NOMO-1 (cell line): Measurements from ENCODE around the gene ETNK1.
"Not testable (repeated sequence)": the region's sequence is repeated elsewhere in the genome, so short reads cannot be mapped to it uniquely, and the experiment has no call there.

Source experiments
- DNase-seq, 2 experiments: peaks; one replicate each; lab custom pipeline; 2025; ENCODE audit not compliant: unreplicated experiment in 2 of 2; lab: John Stamatoyannopoulos, UW

ETNK1 gene

DNA sequence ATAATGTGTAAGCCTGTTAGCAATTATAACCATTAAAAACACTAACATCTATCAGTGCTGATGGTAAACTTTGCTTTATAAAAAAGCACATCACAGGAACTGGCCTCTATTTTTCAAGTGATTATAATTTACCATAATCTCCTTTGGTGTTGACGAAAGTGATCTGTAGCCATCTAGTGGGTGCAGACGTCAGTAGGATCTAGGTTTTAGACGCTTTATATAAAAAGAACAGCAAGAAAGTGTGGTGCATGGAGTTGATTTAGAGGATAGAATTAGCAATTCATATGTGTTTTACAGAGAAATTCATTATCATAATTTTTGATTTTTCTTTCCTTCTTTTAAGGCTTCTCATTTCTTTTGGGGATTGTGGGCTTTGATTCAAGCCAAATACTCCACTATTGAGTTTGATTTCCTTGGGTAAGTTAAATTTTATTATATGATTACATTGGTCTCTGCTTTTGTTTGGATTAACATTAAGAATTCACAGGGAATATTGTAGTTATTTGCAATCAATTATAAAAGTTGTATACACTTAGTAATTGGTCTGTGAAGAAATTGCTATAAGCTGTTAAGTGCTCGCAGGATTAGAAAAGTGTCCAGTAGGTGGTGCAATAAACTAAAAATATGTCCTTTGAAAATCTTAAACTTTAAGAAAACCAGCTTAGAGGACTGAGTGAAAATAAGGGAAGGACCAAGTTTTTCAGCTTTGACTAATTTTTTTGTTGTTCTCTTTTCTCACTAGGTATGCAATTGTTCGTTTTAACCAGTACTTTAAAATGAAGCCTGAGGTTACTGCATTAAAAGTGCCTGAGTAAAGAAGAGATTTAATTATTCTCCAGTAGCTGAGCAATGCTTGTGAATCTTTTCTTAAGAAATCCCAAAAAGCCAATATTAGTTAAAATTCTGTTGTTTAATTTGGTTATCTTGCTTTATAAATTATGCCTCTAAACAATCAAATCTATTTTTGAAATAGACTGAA is 59.5 kb downstream of the ETNK1 start:
- DNase-seq, result peak; percentile 41 to 83

DNA sequence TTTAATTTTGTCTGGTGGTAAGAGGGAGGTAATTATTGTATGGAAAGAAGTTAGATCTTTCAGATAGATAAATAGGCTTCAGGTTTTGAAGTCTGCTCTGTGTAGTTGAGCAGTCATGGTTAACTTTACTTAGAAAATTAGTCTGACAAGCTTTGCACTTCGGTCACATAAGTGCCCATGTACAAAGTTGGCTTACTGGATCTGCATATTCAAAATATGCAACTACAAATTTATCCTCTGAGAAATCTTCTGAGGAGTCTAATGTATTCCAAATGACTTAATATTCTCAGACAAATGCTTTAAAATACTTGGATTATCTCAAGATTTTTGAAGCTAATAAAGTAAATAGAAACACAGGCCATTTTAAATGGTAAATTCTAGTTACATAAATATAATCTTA is 61.2 kb downstream of the ETNK1 start:
- no peak for DNase-seq

DNA sequence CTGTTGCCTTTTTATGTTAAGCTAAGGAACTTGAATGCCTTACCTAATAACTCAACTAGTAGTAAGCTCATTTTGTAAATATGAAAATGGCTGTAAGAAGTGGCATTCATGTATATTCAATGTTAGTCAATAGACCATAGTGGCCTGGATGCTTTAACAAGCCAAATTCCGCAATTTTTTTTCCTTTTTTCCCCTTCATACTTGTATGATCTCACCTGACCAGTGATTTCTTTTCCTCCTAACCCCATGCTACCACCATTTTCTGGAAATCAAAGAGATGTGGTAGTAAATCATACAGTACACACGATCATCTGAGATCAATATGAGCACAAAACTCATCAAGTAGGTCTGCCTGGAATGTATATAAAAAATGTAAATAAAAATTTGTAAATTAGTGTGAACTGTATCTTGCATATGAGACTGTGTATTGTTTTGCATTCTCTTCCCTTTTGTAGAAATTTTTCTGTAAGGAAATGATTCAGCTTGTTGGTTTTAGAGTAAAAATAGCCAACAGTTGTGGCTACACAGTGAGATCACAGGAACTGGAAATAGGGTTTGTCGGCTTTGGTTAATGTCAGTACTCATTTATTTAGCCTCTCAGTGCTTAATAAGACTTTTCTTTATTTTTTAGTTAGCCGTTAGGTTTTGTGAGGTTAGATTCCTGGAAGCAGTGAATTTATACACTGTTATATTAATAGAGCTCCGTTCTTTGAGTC is 62.5 kb downstream of the ETNK1 start:
- peak; percentile 55 to 93 for DNase-seq

DNA sequence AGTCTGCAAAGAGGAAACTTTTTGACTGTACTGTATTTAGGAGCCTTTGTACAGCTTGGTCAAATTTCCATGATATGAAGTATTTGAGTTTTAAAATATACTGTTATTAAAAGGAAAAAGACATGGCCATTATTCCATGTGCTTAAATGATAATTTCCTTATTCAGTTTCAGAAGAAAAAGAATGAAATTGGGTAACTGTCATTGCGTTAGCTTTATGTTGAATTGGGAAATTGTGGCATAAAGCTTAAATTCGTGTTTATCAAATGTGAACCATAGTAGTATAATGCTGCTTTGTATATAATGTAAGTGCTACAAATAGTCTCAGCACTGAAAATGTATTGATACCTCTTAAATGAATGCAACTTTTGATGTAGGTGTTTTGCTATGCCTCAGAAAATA is 64.9 kb downstream of the ETNK1 start:
- peak; percentile 2 to 50 for DNase-seq

DNA sequence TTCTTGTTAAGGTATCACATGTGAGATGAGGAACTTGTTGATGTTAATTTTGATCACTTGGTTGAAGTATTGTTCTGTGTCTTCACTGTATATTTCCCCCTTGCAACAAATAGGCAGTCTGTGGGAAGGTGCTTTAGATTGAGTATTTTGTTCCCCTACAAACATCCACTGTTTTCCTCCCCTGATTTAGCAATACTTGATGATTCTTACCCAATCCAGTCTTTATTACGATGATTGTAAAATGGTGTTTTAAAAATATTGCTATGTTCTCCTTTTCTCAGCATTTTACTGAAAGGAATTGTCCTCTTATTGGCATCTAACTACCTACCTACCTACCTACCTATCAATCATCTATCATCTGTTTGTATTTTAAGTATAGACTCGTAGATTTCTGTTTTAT is 66.3 kb downstream of the ETNK1 start:
- peak in 1 of 2 experiments; percentile 6 for DNase-seq

DNA sequence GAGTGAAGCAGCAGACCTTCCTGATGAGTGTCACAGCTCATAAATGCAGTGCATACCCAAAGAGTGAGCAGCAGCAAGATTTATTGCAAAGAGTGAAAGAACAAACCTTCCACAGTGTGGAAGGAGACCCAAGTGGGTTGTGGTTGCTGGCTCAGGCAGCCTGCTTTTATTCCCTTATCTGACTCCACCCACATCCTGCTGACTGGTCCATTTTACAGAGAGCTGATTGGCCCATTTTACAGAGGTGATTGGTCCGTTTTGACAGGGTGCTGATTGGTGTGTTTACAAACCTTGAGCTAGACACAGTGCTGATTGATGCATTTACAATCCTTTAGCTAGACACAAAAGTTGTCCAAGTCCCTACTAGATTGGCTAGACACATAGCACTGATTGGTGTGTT is 67.5 kb downstream of the ETNK1 start:
- not testable (repeated sequence) for DNase-seq

DNA sequence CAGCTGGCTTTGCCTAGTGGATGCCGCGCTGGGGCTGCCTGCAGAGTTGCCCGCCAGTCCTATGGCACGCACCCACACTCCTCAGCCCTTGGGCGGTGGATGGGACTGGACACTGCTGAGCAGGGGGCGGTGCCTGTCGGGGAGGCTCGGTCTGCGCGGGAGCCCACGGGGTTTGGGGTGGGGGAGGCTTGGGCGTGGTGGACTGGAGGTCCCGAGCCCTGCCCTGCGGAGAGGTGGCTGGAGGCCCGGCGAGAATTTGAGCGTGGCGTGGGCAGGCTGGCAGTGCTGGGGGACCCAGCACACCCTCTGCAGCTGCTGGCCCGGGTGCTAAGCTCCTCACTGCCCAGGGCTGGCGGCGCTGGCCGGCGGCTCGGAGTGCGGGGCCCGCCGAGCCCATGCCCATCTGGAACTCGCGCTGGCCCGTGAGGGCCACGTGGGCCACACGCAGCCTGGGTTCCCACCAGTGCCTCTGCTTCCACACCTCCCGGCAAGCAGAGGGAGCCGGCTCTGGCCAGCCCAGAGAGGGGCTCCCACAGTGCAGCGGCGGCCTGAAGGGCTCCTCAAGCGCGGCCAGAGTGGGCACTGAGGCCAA is 68.1 kb downstream of the ETNK1 start:
- DNase-seq, result no peak

DNA sequence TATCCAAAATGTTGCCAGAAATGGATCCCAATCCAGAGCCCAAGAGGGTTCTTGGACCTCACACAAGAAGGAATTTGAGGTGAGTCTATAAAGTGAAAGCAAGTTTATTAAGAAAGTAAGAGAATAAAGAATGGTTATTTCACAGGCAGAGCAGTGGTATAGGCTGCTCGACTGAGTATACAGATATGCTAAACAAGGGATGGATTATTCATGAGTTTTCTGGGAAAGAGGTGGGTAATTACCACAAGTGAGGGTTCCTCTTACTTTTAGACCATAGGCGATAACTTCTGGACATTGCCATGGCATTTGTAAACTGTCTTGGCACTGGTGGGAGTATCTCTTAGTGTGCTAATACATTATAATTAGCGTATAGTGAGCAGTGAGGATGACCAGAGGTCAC is 73.6 kb downstream of the ETNK1 start:
- no peak for DNase-seq

DNA sequence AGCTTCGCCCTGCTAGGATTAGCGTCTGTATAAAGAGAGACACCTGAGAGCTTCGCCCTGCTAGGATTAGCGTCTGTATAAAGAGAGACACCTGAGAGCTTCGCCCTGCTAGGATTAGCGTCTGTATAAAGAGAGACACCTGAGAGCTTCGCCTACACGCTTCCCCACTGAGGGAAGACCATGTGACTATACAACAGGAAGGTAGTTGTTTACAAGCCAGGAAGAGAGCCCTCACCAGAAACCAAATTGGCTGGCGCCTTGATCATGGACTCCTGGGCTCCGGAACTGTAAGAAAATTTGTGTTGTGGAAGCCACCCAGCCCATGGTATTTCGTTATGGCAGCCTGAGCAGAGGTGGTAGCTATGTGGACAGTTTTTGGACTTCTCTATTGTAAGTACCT is 74.7 kb downstream of the ETNK1 start:
- not testable (repeated sequence) for DNase-seq

DNA sequence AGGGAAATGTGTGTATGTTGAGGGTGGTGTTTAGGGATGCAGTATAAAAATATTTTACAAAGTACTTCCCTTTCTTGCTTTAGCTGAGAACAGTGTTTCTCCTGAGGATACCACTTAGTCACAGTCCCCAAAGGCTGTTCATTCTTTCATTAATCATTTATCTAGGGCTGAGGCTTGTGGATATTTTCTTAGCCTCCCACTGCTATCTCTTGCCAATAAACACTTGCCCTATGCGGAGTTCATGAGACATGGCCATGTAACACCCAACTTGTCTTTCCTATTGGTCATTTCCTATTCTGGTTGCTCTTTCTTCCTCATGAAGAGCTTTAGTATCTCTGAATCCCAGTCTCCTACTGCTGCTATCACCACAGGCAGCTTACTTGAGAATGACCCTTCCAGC is 75.1 kb downstream of the ETNK1 start:
- no peak for DNase-seq

DNA sequence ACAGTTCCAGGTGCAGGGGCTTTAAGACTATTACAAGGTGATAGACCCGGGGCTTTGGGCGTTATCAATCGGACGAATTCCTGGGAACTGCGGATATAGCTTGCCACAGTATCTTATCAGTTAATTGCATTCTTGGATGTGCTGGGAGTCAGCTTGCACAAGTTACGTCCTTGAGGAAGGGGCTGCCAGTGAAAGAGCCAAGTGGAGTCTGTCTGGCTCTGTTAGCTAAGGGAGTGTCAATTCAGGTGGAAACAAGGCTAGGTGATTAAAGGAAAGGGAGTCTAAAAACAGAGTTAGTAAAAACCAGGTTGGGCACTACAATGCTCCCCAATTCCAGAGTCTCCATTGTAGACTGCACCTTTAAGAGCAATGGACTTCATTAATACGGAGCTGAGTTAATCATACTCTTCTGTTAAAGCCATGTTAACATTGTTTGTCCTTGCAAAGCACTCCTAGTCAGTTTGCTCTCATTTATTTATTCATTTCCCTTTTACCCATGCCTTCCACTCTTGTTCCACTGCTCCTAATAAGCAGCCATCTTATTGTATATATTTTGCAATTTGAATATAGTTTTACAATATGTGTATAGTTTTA is 76.3 kb downstream of the ETNK1 start:
- DNase-seq, result not testable (repeated sequence)

DNA sequence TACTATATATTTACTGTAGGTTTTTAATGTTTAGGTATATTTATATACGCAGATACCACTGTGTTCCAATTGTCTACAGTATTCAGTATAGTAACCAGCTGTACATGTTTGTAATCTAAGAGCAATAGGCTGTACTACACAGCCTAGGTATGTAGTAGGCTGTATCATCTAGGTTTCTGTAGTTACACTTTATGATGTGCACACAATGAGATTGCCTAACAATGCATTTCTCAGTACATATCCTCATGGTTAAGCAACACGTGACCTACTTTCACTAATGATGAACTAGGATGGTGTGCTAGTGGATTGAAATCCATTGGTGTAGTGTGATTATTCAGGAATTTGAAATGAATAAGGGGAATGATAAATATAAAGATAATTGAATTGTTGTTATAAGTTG is 77.7 kb downstream of the ETNK1 start:
- no peak for DNase-seq

DNA sequence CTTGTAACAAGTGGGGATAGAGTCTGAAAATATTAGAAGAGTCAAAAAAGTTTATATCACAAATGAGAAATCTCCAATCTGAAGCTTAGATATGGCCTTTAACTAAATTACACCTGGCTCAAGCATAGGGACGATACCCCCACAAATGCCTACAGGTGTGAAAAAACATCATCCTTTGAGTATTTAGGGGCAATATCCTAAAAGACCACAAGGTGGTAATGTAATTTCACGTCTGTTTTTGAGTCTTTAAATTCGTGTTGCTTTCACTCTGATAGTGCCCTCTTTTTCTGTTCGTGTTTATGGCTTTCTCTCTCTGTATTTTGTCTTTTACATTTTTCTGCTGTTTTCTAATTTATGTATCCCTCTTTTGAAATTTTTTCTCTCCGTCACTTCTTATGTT is 84.3 kb downstream of the ETNK1 start:
- DNase-seq, result peak; percentile 5 to 62

DNA sequence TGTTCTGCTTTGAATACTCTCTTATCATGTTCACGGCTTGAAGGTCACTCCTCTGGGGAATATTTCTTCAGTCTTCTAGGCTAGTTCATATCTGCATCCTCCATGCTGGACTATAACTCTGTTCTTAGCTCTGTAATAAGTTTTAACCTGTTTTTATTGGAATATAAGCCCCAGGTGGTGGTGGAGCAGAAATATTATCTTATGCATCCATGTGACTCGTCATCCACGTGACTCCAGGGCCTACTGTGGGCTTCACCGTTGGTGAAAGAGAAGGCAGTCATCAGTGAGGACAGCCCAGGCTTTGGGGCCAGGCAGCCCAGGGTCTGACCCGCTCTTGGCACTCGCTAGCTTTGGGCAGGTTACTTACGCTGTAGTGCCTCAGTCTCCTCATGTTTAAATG is 87.1 kb downstream of the ETNK1 start:
- no peak for DNase-seq

DNA sequence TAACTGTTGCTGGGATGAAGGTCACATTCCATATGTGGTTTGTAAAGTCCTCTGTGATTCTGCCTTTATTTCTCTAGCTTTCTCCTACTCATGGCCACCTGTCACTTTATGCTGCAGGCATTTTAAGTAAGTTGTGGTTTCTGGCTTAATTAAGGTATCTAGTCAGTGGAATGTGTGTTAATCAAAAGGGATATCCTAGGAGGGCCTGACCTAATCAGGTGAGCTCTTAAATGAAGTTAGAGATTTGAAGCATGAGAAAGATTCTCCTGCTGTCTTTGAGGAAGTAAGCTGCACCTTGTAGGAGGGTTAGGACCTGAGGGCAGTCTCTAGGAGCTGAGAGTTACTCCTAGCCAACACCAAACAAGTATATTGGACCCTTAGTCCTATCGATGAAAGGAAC is 90.3 kb downstream of the ETNK1 start:
- DNase-seq, result no peak

DNA sequence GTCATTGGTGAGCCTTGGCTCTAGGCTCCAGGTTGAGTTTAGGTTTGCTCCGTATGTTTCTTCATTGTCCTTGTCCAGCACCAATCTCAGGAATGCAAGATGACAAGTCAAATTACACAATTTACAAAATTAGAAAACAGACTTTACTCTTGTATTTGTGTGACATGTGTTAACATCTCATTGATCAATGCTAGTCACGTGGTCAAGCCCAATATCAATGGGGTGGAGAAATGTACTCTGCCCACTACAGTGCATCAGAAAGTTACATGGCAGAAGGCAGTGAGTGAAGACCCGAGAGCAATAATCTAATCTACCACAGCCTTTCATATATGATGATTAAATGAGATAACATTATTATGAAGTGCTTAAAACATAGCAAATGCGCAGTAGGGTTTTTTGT is 94.8 kb downstream of the ETNK1 start:
- DNase-seq, result no peak

DNA sequence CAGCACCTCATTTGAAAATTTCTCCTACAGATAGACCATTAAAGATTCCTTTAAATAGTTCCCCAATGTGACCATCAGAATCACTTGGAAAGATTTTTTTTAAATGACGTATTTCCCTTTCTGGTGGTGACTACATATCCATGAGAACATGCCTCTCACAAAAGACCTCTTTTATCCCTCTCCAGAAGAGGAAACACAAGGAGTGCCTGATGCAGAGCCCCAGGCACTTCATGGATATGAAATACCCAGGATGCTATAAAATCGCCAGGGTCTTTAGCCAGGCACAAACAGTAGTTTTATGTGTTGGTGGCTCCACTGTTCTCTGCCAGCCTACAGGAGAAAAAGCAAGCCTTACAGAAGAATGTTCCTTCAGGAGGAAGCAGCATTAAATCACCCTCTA is 97.1 kb downstream of the ETNK1 start:
- no peak for DNase-seq

DNA sequence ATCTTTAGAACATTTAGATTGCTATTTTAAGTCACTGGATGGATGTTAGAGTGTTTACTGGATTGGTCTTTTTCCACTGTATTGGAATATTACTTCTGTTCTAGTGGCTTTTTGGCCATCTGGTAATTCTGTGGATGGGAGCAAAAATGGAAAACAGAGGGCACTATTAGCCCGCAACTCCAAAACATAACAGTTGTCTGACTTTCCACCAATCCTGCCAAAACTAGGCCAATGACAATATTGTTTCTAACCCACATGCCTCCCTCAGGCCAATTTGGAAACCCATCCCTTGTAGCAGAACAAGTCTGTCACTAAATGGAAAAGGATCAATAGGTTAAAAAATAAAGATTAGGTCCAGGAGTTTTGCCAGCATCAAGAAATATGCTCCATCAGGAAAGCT is 97.8 kb downstream of the ETNK1 start:
- no peak for DNase-seq

DNA sequence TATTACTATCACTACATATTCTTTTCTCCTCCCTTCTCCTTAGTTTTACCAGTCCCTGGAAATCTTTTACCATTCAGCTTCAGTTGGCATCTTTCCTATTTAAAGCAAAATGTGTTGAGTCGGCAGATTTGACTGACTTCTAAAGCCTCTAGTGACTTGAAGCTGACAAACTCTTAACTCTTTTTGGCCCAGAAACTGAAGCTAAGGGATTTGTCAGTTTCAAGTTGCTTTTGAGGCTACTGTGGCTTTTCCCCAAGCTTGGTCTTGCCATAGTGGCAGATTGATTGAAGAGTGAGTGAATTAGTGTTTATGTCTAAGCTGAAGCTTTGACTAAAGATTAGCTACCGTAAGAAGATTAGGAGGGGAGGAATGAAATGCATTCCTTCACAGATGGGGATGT is 104.0 kb downstream of the ETNK1 start:
- DNase-seq, result no peak

DNA sequence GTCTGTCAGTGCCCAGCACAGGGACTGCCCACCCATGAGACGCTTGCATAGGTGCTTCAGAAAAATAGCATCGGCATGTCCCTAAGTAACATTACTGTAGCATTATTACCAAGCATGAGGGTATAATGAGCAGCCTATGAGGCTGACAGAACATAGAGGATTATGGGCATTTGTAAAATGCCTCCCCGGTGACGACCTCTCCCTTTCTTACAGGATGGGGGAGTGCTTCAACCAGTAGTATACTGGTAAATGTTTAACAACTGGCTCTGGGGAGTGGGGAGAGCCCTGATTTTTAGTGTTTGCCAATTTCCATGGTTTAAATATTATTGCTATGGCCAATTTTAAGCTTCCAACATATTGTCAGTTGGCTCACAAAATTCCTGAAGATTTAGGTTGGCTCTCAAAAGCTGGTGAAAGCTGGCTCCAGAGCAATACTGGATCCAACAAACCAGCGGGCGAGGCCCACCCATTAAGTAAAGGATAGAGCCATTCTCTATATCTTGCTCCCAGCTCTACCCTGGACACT is 104.5 kb downstream of the ETNK1 start:
- no peak for DNase-seq

DNA sequence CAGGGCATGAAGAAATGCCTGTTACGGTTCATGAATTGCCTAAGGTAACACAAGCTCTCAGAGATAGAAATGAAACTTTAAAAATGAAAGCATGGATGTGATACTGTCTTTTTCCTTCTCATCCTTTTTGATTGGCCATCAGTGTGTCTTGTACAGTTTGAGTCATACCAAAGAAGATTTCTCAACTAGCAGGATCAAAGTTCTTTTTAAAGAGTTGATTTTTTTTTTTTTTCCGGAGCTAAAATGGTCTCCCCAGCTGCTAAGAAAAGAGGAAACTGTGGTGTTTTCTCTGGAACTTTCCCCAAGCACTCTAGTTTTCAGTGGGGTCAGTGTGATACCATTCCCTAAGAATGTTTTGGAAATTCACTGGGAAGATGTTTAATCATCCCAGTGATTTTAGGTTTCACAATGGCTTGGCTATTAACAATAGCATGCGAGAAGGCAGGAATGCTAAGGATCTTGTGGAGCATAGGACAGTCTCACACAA is 105.0 kb downstream of the ETNK1 start:
- peak; percentile 53 to 91 for DNase-seq
